Left lobe of liver (tissue), 2 donors: ENCODE measurements around the gene RUVBL2. TPM values are rescaled to one million over a fixed set of nuclear protein-coding genes. Genes with fewer than 3 reads are reported as not detected.
"Not testable (repeated sequence)": the region's sequence is repeated elsewhere in the genome, so short reads cannot be mapped to it uniquely, and the experiment has no call there.

Source experiments
- ATAC-seq: fragments of 200-7000 bp; cut with Tn5 transposase; one replicate; pipeline ENCODE4 v1.9.1; 2020; ENCODE audit warnings: mild to moderate bottlenecking, moderate library complexity
- DNase-seq: peaks from one replicate; pipeline ENCODE4 v3.0.0-alpha.2; 2020; ENCODE audit warnings: low spot score
- total RNA-seq: library from RNA; stranded (reverse); gene quantifications from one replicate; pipeline ENCODE4 v1.2.1, GENCODE V29; 2021
- donor health status: DM: no; HTN: no; CAD: no; lungs with moderate emphysema.
- donor health status: DM: no; HTN: yes; CAD: no.

Gene RUVBL2
- total RNA-seq, 1 donor from 2014 or later = 34.3 TPM

GRCh38 chr19:49016067-49016839 lies 22.6 kb downstream of the RUVBL2 start:
- no peak for ATAC-seq

GRCh38 chr19:49017041-49017665 lies 23.5 kb downstream of the RUVBL2 start, which contains the start of gene LHB:
Gene LHB, minus strand, starts transcription at chr19:49017091. Its CDS starts 10 bp downstream, at chr19:49017081.
- no peak for DNase-seq
- no peak for ATAC-seq

More at GRCh38 chr19:49016067-49016839, 22.6 kb downstream of the RUVBL2 start:
- DNase-seq = no peak

DNA sequence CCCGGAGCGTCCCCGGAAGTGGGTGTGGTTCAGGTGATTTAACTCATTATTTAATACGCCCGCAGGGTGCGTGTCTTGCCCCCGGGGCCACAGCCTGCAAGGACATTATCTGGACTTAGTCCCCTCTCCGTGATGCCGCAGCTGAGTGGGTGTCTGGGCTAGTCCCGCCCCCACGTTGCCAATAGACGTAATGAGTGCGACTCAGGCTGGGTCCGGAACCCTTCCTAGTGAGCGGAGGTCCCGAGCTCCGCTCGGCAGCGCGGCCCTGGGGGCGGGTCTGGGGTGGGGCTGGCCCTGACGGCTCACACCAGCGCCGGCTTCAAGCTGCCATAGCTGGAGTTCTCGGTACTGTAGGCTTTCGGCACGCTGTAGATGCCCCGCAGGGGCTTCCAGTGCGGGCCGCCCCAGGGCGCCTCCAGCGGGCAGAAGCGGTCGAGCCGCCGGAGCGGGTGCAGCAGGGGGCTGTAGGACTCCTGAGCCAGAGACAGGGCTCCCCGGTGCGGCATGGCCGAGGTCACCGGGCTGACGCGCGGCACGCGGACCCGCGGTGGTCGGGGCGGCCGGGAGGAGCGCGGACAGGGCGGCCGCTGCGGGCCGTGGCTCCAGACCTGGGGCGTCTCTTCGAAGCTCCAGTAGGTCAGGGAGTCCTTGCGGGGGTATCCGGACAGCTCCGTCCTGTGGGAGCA lies 24.1 kb downstream of the RUVBL2 start:
- peak; percentile 65 for ATAC-seq

GRCh38 chr19:49018388-49019241 lies 24.9 kb downstream of the RUVBL2 start:
- peak; percentile 22 for ATAC-seq
- not testable (repeated sequence) for DNase-seq

More for the DNA sequence above, 24.1 kb downstream of the RUVBL2 start:
- DNase-seq = no peak

DNA sequence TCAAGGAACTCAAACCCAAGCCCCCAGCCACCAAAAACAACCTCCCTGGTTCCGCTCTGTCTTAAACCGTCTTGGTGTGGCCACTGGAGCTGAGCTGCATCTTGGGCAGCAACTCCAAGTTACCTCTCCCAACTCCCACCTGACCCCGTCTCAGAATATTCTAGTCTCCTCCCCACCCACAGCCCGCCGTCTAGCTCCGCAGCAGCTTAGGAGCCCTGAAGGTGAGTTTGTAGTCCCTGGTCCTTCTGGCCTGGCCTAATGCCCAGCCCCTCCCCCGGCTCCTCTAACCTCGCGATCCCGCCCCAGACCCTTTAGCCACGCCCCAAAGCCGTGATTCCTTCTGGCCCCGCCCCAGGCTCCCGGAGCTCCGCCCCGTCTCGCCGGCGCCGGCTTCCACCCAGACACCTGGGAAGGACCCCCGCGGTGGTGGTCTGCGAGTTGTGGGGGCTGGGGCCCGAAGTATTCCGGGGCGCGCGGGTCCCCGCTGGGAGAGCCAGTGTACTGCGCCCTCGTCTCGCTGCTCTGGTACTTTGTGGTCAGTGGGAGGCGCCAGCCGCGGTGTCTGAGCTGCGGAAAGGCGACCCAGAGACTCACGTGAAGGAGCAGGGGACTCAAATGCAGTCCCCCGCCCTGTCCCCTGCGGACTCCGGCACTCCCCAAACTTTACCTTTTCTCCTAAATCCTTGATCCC lies 25.7 kb downstream of the RUVBL2 start:
- DNase-seq (peak; percentile 72), ATAC-seq (peak; percentile 63)

GRCh38 chr19:49020342-49020741 lies 26.7 kb downstream of the RUVBL2 start:
- DNase-seq (no peak), ATAC-seq (no peak)

GRCh38 chr19:49020931-49021895 lies 27.5 kb downstream of the RUVBL2 start:
- DNase-seq (no peak), ATAC-seq (no peak)

GRCh38 chr19:49022116-49022515 lies 28.4 kb downstream of the RUVBL2 start:
- no peak for DNase-seq
- no peak for ATAC-seq

- DNase-seq, ATAC-seq: not testable (repeated sequence)
Observed at GRCh38 chr19:49024233-49024632, 30.5 kb downstream of the RUVBL2 start, which contains the start of gene CGB3. Gene CGB3, minus strand, starts transcription at chr19:49024333. Its CDS starts 362 bp downstream, at chr19:49023971.

- not testable (repeated sequence) for DNase-seq, ATAC-seq
Observed at GRCh38 chr19:49025088-49025487, 31.4 kb downstream of the RUVBL2 start.

DNA sequence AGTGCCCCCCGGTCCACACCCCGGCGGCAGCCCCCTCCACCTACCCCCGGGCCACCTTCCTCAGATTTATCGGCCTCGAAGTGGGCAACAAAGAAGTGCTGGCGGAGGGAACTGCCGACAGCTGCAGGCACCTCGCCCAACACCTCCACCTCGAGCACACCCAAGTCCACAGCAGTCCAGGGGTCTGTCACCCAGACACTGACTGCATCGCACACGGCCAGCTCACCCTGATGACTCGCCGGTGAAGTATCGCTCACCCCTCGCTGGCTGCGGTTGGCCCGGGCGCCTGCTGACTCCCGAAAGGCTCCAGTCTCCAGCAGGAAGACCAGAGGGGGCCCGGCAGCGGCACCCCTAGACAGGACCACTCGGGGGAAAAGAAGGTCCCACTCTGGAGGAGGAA lies 31.9 kb downstream of the RUVBL2 start:
- not testable (repeated sequence) for ATAC-seq, DNase-seq

- DNase-seq, ATAC-seq: not testable (repeated sequence)
Observed at GRCh38 chr19:49028686-49029085, 35.0 kb downstream of the RUVBL2 start.

GRCh38 chr19:49029749-49030148 lies 36.1 kb downstream of the RUVBL2 start:
- not testable (repeated sequence) for ATAC-seq, DNase-seq

- not testable (repeated sequence) for ATAC-seq, DNase-seq
Observed at GRCh38 chr19:49030323-49030722, 36.6 kb downstream of the RUVBL2 start.

GRCh38 chr19:49031642-49032301 lies 38.1 kb downstream of the RUVBL2 start, which contains the start of gene CGB2:
Gene CGB2, plus strand, starts transcription at chr19:49031890. Its CDS starts 206 bp downstream, at chr19:49032096.
- ATAC-seq, DNase-seq: not testable (repeated sequence)

GRCh38 chr19:49036815-49037214 lies 43.1 kb downstream of the RUVBL2 start, which contains the start of gene CGB1:
Gene CGB1, minus strand, starts transcription at chr19:49036895. Its CDS starts 184 bp downstream, at chr19:49036711.
- ATAC-seq, DNase-seq: not testable (repeated sequence)

DNA sequence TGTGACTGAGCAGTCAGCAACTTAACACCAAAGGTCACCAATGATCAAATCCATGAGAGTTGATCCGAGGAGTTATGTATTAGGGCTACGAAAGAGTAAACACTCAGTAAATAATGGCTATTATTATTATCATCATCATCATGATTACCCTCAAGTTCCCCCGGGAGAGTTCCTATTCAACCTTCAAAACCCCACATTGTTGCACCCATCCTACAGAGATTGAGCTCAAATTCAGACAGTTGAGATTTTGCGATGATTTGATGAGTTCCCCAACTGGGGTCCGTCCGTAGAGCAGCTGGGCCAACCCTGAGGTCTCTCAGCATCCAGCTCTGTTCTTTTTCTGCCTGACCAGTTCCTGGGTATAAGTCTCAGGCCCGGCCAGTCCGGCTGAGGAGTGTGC lies 44.4 kb downstream of the RUVBL2 start:
- ATAC-seq, DNase-seq: not testable (repeated sequence)
